ENCODE results near the gene MAPT.
"Not testable (repeated sequence)": the region's sequence is repeated elsewhere in the genome, so short reads cannot be mapped to it uniquely, and the experiment has no call there.

The MAPT gene

GRCh38 chr17:45955326-45955725 lies 61.0 kb downstream of the MAPT start:
- no peak overlapping the region for H3K4me3 ChIP-seq (replicated peaks; ENCODE audit: low read depth, low read length)
- TF ChIP-seq CTCF (IDR thresholded peaks at IDR 0.05; ENCODE audit: low read length, missing control alignments): no peak
- DNase-seq (ENCODE audit: low read depth): no peak

- TF ChIP-seq CTCF (IDR thresholded peaks at IDR 0.05; ENCODE audit: low read length, missing control alignments): no peak
- no peak overlapping the region for H3K4me3 ChIP-seq (replicated peaks; ENCODE audit: low read depth, low read length)
Measured at GRCh38 chr17:45956090-45956489, 61.7 kb downstream of the MAPT start.

GRCh38 chr17:45956746-45957145 lies 62.4 kb downstream of the MAPT start:
- not testable (repeated sequence) for DNase-seq (ENCODE audit: low read depth); H3K4me3 ChIP-seq (replicated peaks; ENCODE audit: low read depth, low read length)

More at GRCh38 chr17:45956090-45956489, 61.7 kb downstream of the MAPT start:
- DNase-seq (ENCODE audit: low read depth): no peak

GRCh38 chr17:45958307-45958706 lies 64.0 kb downstream of the MAPT start:
- no peak for TF ChIP-seq CTCF (IDR thresholded peaks at IDR 0.05; ENCODE audit: low read length, missing control alignments)
- no peak overlapping the region for H3K4me3 ChIP-seq (replicated peaks; ENCODE audit: low read depth, low read length)
- no peak for DNase-seq (ENCODE audit: low read depth)

GRCh38 chr17:45958994-45959665 lies 64.8 kb downstream of the MAPT start:
- DNase-seq (ENCODE audit: low read depth): no peak
- TF ChIP-seq CTCF (IDR thresholded peaks at IDR 0.05; ENCODE audit: low read length, missing control alignments): no peak
- H3K4me3 ChIP-seq (replicated peaks; ENCODE audit: low read depth, low read length): no peak overlapping the region

- no peak for DNase-seq (ENCODE audit: low read depth)
- TF ChIP-seq CTCF (IDR thresholded peaks at IDR 0.05; ENCODE audit: low read length, missing control alignments): no peak
- H3K4me3 ChIP-seq (replicated peaks; ENCODE audit: low read depth, low read length): no peak overlapping the region
Measured at GRCh38 chr17:45960311-45960710, 66.0 kb downstream of the MAPT start.

GRCh38 chr17:45961206-45961605 lies 66.9 kb downstream of the MAPT start:
- no peak overlapping the region for H3K4me3 ChIP-seq (replicated peaks; ENCODE audit: low read depth, low read length)
- no peak for TF ChIP-seq CTCF (IDR thresholded peaks at IDR 0.05; ENCODE audit: low read length, missing control alignments)
- DNase-seq (ENCODE audit: low read depth): no peak
